Ectodermal cell (in vitro differentiated cells): Measurements from ENCODE around the gene UCK1. TPM values are rescaled to one million over a fixed set of nuclear protein-coding genes. Genes with fewer than 3 reads are reported as not detected.

Experiments used
- H3K27ac ChIP-seq: 2 replicates; pipeline ENCODE4 v1.7.0; 2013; ENCODE audit warnings: mild to moderate bottlenecking, low read depth, low read length; ENCODE audit not compliant: insufficient read depth, poor library complexity, severe bottlenecking
- H3K27me3 ChIP-seq: 2 replicates; pipeline ENCODE4 v1.7.0; 2013; ENCODE audit warnings: mild to moderate bottlenecking, low read length; ENCODE audit not compliant: insufficient read depth, control insufficient read depth, poor library complexity, severe bottlenecking
- H3K36me3 ChIP-seq: one replicate; pipeline ENCODE4 v1.7.0; 2013; ENCODE audit warnings: low read length; ENCODE audit not compliant: control insufficient read depth, insufficient read depth
- H3K4me1 ChIP-seq: one replicate; pipeline ENCODE4 v1.7.0; 2013; ENCODE audit warnings: low read length; ENCODE audit not compliant: control insufficient read depth, insufficient read depth
- H3K4me3 ChIP-seq: 2 replicates; pipeline ENCODE4 v1.7.0; 2013; ENCODE audit warnings: low read depth, low read length, control low read depth; ENCODE audit not compliant: insufficient read depth
- H3K9me3 ChIP-seq: 2 replicates; pipeline ENCODE4 v1.7.0; 2013; ENCODE audit warnings: mild to moderate bottlenecking, low read length, moderate library complexity; ENCODE audit not compliant: control insufficient read depth
- WGBS, 2 experiments: methylation state at CpG; one replicate each; pipeline ENCODE4 v1.1.7; 2013; ENCODE audit warnings: missing lambda C conversion rate in 2 of 2; 5-methylcytosine and 5-hydroxymethylcytosine counted together
- polyA plus RNA-seq, 4 experiments: library from polyadenylated mRNA; stranded (reverse); fragments of 50-300 nt; gene quantifications; one replicate each; pipeline ENCODE4 v1.2.3, GENCODE V29; 2013

Gene UCK1
- polyA plus RNA-seq (2013, experiment 1 of 4), result 46.4 TPM
- 56.9 TPM for polyA plus RNA-seq (2013, experiment 2 of 4)
- polyA plus RNA-seq (2013, experiment 3 of 4), result 34.3 TPM
- 42.2 TPM for polyA plus RNA-seq (2013, experiment 4 of 4)

DNA sequence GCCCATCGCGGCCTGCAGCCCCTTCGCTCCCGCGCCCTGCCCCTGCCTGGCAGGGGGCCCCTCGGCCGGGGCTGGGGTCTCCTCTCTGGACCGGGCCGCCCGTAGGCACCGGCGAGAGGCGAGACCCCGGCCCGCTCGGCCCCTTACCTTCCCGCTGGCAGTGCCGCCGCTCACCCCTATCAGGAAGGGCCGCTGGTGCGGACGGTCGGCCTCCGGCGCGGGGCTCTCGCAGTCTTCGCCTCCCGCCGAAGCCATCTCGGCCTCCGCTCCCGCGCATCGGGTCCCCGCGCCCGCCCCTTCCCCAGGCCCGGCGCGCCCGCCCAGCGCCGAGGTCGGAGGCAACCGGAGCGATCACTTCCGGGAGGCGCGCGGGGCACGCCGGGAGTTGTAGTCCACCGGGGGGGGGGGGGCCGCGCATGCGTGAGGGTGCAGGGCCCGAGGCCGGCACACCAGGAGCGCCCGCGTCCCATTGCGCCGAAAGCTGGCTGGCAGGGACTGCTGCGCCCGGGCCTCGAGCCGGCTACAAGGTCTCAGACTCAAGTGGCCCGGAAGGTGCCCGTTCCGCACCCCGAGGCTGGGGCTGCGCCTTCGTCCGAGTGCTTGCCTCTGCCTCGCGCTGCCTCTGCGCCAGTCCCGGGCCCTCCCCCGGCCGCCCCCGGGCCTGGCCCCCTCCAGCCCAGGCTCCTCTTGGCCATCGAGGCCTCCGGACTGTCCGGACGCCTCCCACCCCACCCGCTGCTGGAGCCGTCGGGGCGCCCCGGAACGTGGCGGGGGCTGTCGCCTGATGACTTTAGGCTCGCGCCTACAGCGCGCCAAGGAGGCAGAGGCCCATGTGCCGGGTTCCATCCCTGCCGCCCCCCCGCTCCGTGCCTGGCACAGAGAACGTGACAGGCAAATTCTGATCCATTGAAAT is at the start of gene UCK1:
UCK1 (minus strand) TSS at position 344 of the 913 bp plus-strand sequence; CDS start at position 255, 89 bp downstream.
- WGBS, 2 experiments, result 19 to 21% methylated on average over 103 of the region's 103 CpGs
- Histone ChIP-seq H3K4me1 (peaks cover 7% of the 10 kb centered on the region), H3K27ac (no peak within 1 kb of the TSS), H3K27me3 (no peaks in the 10 kb centered on the region), H3K36me3 (peaks cover 33% of the 10 kb centered on the region), H3K4me3 (peak within 1 kb of the TSS; percentile 80), H3K9me3 (no peaks in the 10 kb centered on the region)

DNA sequence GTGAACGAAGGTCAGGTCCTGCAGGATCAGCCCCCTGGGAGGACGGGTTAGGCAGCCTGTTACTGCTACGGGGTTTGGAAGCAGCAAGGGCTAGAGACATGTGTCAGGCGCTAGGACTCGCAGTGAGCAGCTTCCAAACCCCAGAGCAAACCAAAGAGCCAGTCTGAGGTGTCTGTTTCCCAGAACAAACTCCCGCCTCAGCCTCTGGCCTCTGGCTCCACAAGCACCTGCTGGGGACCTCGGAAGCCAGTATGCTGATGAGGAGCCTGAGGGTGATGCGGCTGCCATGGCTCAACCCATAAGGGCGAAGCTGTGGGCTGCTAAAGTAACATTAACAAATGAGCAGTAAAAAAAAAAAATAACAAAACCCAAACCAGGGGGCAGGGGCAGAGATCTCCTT is 49.3 kb upstream of the UCK1 start:
- 96% methylated on average over 9 of the region's 9 CpGs for WGBS, 2 experiments
- Histone ChIP-seq H3K4me3 (no peak overlapping the region), H3K9me3 (no peaks in the 10 kb centered on the region), H3K4me1 (no peaks in the 10 kb centered on the region), H3K27me3 (no peaks in the 10 kb centered on the region), H3K36me3 (peaks cover 10% of the 10 kb centered on the region), H3K27ac (no peak overlapping the region)

DNA sequence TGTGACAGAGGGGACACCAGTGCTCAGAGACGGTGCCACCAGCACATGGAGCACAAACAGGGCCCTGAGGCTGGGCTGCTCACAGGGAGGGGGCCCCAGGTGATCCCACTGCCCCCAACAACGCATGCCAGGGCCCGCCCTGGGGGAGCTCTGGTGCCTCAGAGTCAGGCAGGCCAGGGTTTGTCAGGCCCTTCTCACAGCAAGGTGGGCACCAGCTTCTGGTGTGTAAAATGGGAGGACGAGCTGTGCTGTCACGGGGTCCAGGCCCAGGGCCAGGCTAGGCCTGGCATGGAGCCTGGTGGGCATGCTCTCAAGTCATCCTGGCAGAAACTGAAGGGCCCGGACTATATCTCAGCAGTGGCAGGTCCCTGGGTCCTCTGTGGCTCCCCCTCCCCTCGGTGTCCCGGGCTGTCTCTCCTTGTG is 48.7 kb upstream of the UCK1 start:
- no peak overlapping the region for H3K27ac ChIP-seq
- H3K9me3 ChIP-seq, result no peaks in the 10 kb centered on the region
- no peaks in the 10 kb centered on the region for H3K4me1 ChIP-seq
- no peaks in the 10 kb centered on the region for H3K27me3 ChIP-seq
- H3K4me3 ChIP-seq, result no peak overlapping the region
- 94 to 96% methylated on average over 8 of the region's 8 CpGs for WGBS, 2 experiments
- peaks cover 9% of the 10 kb centered on the region for H3K36me3 ChIP-seq

GRCh38 chr9:131578731-131579504 is 47.9 kb upstream of the UCK1 start:
- no peaks in the 10 kb centered on the region for H3K27me3 ChIP-seq
- H3K27ac ChIP-seq, result no peak overlapping the region
- WGBS, 2 experiments, result 90 to 91% methylated on average over 26 of the region's 26 CpGs
- H3K9me3 ChIP-seq, result no peaks in the 10 kb centered on the region
- H3K4me1 ChIP-seq, result no peaks in the 10 kb centered on the region
- H3K4me3 ChIP-seq, result no peak overlapping the region
- peaks cover 3% of the 10 kb centered on the region for H3K36me3 ChIP-seq

DNA sequence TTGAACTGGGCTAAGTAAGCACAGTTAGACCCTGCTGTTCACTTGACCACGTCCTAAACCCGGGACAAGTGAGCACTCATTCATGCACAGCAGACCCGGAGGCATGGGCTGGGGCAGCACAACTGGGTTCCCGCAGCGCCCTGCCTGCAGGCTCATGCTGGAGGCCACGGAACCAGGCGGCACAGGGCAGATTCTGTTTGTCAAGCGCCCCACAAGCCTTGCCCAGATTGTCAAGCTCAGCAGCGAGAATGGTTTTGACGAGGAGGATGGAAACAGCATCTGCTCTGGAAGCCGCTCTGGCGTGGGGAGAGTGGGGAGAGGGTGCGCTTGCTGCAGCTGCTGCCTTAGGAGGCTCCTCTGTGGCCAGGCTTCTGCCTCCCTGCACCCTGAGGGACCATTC is 47.0 kb upstream of the UCK1 start:
- Histone ChIP-seq H3K27me3 (no peaks in the 10 kb centered on the region), H3K4me3 (no peak overlapping the region), H3K36me3 (no peaks in the 10 kb centered on the region), H3K9me3 (no peaks in the 10 kb centered on the region), H3K4me1 (no peaks in the 10 kb centered on the region), H3K27ac (no peak overlapping the region)
- WGBS, 2 experiments, result 93 to 95% methylated on average over 13 of the region's 13 CpGs

DNA sequence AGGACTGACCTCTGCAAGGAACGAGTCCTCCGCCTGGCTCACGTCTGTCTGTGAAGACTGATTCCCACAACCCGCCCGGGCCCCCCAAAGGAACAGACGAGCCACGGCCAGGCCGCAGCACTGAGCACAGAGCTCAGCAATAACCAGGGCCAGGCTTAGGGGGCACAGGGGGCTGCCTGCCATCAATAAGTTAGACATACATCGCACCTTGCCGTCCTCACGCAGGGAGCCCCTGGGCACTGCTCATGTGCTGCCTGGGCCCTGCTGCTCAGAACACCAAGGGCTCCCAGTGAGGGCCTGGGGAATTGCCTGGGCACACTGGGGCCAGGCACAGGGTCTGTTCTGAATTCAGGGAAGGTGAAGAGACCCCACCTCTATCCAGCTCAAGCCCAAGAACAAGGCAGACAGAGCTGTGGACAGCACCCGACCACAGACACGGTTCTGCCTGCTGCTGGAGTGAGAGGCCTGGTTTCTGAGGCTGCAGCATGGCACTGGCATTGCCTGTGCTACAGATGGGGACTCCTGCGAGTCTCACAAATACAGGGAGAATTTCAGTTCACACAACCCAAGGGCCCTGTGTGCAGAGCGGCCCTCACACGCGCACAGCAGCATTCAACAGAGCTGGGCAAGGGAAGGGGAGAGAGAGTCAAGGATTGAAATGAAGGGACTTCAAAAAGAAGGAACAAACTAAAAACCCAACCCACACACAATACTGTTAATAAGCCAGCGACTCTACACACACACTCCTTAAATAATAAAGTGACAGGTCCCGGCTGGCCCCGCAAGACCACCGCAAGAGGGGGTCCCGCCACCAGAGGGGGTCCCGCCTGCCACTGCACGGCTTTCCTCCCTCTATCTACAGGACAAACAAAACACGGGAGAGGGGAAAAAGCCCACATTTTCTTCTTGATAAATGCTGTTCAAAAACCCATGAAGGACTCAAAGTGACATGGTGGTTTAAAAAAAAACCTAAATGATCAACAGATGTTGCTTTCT is 46.2 kb upstream of the UCK1 start:
- no peak overlapping the region for H3K27ac ChIP-seq
- no peaks in the 10 kb centered on the region for H3K36me3 ChIP-seq
- H3K4me1 ChIP-seq, result no peaks in the 10 kb centered on the region
- H3K27me3 ChIP-seq, result no peaks in the 10 kb centered on the region
- H3K4me3 ChIP-seq, result no peak overlapping the region
- no peaks in the 10 kb centered on the region for H3K9me3 ChIP-seq
- WGBS, 2 experiments, result 93 to 95% methylated on average over 22 to 25 of the region's 25 CpGs

DNA sequence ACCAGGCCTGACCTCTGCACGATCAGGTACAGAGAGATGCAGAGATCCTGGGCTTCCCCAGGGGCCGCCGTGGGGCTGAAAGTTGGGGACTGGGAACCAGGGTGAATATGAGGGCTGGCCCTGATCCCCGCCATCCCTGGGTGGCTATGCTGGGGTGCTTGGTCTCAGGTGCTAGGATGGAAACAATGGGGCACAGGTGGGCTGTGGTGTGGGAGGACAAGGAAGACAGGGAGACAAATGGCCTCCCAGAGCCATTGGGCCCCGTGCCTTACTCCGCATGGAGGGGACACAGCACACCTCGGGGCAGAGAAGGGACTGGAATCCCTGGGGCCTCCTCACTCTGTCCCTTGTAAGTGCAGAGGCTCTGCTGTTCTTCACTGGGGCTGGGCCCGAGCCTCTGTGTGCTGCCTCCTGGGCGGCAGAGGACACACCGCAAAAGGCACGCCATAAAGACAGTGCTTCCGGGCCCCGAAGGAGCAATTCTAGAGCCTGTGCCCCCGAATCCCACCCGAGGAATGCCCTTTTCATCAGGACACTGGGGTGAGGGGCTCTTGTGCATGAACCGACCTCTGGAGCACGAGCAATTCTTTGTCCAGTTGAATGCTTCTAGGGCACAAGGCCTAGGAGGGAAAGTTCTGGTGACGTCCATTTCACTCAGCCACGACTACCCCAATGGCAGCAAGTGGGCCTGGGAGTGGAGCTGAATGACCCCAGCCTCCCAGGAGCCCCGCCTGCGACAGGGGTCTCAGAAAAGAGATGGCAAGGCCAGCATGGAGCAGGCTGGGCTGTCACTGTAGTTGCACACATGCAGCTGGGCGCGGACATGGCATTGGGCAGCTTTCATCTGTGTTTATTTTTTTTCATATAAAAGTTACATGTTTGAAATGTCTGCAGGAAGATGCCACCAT is 45.1 kb upstream of the UCK1 start:
- Histone ChIP-seq H3K27ac (no peak overlapping the region), H3K9me3 (no peaks in the 10 kb centered on the region), H3K4me1 (no peaks in the 10 kb centered on the region), H3K4me3 (no peak overlapping the region), H3K36me3 (no peaks in the 10 kb centered on the region), H3K27me3 (no peaks in the 10 kb centered on the region)
- 95% methylated on average over 23 of the region's 23 CpGs for WGBS, 2 experiments

- H3K27me3 ChIP-seq, result no peaks in the 10 kb centered on the region
- 93 to 95% methylated on average over 16 to 17 of the region's 17 CpGs for WGBS, 2 experiments
- no peaks in the 10 kb centered on the region for H3K36me3 ChIP-seq
Measured at GRCh38 chr9:131574730-131575640, 43.9 kb upstream of the UCK1 start.

More at GRCh38 chr9:131574730-131575640, 43.9 kb upstream of the UCK1 start:
- no peaks in the 10 kb centered on the region for H3K4me1 ChIP-seq
- H3K4me3 ChIP-seq, result no peak overlapping the region
- no peaks in the 10 kb centered on the region for H3K9me3 ChIP-seq
- no peak overlapping the region for H3K27ac ChIP-seq
